ELF-1 (cell line): ENCODE results near the gene ODC1.
A peak's percentile ranks its signal among the peaks of the same experiment; 100 is the strongest.
"Not testable (repeated sequence)": the region's sequence is repeated elsewhere in the genome, so short reads cannot be mapped to it uniquely, and the experiment has no call there.

Experiments used
- DNase-seq: peaks from one replicate; pipeline ENCODE4 v3.0.0-alpha.2; 2016; ENCODE audit warnings: low read depth, low spot score

ODC1 gene

DNA sequence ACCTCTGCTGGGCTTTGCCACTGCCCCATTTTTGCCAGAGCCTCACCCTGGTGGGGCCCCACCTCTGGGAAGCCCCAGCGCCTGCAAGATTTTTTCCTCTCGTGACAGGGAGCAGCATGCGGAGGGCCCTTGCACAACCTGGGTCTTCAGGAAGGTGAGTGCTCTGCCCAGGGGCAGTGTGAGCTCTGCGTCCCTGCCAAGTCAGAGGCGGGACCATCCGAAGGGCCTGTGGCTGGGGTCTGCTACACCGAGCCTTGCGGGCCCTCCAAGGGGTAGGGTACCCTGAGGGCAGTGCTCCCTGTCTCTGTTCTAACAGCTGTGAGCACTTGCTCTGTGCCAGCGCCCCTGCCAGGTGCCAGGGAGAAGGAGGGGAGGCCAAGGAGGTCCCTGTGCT is 5.8 kb upstream of the ODC1 start:
- DNase-seq: no peak

DNA sequence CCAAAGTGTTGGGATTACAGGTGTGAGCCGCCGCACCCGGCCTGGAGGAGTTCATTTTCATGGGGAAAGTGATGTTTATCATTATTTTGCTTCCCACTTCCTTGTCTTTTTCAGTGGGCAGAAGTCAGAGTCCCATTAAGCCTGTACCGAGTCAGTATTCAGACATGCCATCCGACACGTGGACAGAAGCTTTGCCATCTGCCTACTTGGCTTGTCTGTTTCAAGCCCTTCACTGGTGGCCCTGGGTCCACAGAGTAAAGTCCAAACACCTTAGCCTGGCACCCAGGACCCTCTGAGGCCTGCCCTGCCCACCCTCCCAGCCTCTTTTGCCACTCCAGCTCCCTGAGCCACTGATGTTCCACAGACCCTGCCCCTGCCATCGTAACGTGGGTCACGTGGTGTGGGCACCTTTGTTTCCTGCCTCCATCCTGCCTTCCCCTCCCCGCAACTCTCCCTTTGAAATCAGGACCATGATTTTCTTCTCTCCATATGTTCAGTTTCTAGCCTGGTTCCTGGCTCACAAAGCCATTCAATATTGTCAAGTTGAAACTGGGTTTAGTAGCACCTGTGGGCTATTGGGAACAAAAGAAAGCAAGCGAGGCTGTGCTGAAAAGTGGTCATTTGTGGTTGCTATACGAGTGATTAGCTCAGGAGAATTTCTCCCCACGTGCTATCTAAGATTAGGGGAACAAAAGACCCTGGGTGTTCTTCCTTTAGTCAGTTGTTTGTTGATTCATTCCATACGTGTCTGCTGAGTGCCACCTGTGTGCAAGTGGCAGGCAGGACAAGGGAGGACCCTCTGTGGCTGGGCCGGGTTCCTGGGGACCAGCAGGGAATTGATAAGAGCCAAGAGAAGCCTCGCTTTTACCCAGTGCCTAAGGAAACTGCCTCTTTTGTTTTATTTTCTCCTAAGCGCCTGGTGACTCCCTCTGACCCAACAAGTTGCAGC is 5.1 kb upstream of the ODC1 start:
- no peak for DNase-seq

DNA sequence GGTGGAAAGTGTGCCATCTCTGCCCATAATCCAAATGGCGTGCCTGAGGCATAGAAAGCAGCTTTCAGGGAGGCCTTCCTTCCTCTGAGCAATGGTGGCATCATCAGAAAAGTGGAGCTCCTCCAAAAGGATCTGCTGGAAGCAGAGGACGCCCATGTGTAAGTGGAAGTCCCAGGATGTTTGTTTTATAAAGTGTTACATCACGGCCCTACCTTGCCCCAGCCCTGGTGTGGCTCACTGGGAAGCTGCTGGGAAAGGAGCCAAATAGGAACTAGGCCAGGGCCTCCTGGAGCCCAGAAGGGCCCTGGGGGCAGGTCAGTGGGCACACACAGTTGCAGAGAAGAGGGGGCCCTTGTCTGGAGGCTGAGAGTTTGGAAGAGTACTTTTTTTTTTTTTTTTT is 4.2 kb upstream of the ODC1 start:
- DNase-seq: no peak

DNA sequence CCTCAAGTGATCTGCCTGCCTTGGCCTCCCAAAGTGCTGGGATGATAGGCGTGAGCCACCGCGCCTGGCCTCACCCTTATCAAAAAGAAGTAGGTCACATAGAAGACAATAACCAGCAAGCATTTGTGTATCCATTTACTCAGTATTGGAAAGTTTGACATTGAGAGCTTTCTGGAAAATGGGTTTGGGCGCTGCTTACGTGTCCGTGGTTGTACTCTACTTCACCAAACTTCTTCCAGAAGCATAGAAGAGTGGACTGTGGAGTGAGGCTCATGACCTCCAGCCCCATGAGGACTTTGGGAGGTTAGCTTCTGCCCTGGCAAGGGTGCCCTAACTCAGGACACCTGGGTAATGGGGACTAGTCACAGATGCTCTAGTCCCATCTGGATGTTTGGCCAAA is 3.7 kb upstream of the ODC1 start:
- DNase-seq: no peak

DNA sequence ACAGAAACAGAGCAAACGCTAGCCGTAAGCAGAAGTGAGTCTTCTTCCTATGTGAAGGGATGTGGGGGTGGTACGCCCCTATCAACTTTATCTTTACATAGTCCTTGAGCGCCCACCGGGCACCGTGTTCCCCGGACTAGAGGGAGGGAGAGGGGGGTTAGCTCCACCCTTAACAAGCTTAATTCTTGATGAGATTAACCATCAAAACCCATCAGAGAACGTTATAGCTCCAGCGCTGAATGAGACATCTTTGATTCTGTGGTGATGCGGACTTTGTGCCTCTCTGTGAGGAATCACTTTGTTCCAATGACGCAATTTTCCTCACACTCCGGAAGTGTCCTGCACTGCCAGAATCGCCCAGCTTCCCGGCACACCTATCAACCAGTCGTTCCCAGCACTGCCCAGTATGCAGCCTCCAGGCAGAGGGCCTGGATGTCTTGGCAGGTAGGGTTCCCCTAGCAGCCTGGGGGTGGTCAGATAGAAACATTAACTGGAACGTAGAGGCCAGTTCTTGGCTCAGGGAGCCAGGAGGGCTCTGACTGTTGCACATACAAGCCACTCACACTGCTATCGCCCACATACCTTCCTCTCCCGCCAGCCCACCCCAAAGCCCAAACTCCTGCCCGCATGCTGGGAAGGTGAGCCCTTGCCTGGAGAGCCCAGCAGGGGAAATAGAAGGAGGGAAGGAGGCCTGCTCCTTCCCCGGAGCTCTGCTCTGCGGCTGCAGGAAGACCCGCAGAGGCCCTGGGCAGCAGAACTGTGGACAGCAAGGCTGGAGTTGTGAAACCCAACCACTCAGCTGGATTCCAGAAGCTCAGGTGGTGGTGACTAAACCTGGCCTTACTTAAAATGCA is 1.9 kb upstream of the ODC1 start:
- peak; percentile 74 for DNase-seq

DNA sequence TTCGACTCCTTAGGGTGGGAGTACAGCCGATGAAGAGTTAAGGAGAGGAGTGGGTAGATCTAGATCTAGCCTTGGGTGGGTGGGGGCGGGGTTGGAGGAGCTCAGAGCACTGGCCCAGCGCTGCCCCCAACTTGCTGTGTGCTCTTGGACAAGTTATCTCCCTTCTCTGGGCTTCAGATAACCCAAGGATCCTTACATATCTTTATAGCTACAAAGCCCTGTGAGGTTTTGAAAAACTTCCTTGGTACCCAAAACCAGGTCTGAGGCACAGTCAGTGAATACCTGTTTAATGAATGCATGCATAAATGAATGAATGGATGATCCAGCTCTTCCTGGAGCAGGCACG is 1.3 kb upstream of the ODC1 start:
- no peak for DNase-seq

DNA sequence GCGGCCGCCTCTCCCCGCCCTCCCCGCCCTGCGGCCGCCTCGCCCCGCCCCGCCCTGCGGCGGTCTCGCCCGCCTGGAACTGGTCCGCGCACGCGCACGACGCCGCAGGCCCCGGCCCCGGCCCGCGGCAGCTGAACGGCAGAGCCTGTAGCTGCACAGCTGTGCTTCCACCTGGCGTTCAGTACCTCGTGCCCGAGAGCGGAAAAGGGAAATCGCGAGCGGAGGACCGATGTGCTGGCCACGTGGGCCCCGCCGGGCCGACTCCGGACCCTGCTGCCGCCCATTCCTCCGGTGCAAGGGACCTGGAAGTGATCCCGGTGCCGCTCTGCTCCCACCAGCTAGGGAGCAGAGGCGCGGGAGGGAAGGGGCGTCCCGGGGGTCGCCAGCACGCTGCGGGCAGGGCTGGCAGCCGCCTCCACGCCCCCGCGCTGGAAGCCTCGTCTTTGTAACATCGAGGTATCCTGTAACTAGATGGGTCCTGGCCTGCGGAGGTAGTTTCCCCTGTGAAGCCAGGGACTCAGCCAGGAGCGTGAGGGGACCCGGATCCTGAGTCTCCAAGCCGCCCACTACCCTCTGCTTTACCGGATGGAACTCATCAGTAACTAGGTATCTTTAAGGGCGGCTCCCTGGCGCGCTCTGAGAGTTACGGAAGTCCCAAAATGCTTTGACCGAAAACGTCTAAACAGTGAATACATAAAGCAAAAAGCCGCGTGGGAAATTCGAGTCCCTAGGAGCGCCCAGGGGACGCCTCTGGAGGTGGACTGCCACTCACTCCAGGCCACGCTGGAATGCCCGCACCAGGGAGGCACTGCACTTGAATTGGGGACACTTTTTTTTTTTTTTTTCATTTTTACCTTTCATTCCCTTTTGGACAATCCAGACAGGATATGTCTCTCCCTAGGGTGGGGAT is 704 bp upstream of the ODC1 start:
- peak; percentile 87 for DNase-seq

DNA sequence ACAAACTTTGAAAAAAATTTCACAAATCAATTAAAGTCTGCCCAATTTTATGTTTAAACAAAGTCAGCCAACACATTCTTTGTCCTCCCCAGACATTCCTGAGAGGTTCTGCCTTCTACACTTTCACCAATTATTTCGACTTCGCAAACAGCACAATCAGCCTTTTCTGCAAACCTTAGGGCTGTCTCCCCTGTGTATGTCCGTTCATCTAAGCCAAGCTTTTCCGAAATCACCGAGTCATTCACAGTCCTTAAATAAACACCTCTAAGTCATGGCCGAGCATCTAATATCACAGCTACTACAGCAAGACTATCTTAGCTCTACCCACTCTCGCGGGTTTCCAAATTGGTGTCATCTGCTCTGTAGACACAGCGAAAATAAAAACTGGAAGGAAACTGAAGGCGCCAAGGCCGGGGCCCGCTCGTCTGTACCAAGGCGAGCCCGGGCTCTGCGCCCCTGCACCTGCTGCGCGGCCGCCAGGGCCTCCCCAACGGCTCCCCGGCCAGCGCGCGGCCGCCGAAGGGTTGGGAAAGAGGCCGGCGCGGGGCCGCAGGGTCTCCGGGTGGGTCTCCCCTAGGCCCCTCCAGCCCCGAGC is 730 bp downstream of the ODC1 start:
- DNase-seq: peak; percentile 67

DNA sequence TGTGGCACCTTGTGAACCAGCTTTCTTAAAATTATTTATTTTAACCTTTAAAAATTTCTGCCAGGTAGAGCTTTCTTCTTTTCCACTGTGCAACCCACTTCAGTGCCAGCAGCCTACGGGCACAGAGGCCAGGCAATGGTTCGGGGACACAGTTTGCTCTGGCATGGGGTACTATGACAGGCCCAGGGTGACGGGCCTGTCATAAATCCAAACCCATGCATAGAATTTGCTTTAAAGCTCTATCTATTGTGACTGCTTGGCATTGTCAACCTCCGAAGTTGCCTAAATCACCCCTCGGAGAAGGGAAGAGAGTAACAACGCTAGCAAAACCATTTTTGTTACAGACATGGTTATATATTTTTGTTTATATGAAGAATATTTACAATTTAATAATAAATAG is 1.5 kb downstream of the ODC1 start:
- DNase-seq: no peak

DNA sequence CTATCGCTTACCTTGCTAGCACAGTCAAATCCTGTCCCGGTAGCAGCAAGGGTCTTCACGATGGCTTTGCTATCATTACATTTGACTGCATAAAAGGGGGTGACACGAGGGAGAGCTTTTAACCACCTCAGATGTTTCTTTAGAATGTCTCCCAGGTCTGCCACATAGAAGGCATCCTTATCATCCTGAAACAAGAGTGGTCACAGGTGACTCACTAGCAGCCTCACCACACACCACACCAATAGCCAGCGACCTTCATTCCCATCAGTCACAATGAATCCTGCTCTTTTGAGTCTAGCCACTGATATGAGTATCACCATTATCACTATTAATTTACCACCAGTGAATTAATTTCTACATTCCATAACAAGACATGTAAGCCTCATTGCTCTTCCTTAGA is 3.7 kb downstream of the ODC1 start:
- DNase-seq: no peak

DNA sequence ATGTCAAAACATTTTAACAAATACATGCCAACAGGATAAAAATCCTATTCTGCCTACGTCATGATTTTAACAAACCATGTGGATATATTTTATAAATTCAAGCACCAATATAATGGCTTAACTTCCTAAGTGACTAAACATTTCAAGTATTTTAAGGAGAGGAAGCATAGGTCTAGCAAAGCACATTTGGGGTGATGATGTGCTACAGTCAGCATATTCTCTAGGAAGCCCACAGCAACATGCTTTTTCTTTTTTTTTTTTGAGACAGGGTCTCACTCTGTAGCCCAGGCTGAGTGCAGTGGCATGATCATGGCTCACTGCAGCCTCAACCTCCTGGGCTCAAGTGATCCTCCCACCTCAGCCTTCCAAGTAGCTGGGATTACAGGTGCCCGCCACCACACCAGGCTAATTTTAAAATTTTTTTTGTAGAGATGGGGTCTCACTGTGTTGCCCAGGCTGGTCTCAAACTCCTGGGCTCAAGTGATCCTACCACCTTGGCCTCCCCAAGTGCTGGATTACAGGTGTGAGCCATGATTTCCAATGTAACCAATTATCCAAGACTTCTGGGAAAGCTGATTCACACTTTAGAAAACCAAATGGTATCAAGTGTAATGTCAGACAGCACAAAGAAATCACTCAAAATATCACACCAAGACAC is 5.5 kb downstream of the ODC1 start:
- DNase-seq: not testable (repeated sequence)

DNA sequence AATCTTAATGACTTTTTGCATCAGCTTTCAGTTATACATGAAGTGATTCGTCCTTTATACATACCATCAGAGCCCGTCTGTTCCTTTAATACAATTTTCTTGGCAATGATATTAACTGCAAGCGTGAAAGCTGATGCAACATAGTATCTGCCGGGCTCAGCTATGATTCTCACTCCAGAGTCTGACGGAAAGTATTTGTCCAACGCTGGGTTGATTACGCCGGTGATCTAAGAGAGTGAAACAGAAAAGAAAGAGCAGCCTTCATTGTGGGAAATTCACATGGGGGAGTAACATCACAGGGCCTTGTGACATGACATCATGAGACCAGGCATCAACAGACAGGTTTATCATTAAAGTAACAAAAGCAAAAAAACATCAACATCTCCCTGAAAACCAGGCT is 6.2 kb downstream of the ODC1 start:
- no peak for DNase-seq

DNA sequence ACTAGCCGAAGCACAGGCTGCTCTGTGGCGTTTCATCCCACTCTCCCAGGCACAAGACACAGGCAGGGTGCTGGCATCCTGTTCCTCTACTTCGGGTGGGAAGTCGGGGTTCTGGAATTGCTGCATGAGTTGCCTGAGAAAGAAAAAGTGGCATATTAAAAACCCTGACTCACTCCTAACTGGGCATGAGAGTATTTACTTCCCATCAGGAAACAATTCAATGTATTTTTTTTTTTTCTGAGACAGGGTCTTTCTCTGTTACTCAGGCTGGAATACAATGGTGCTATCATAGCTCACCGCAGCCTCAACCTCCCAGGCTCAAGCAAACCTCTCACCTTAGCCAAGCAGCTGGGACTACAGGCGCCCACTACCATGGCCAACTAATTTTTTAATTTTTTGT is 7.4 kb downstream of the ODC1 start:
- DNase-seq: no peak

DNA sequence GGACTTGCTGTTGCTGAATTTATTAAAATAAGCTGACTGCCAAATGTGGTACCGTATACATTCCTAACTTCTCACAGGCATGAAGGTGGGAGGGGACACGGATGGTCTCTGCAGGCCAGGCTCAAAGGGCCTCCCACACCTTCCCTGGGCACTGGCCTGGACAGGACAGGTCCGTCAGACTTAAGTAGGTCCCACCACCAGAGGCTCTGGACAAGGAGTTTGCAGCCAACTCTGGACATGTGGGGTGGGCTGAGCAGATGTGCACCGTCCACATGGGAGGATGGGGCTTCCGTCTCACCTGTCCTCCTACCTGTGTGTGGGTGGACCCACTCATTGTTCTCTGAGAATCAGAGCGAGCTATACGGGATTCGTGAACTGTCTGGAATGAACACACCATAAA is 8.2 kb downstream of the ODC1 start:
- no peak for DNase-seq

DNA sequence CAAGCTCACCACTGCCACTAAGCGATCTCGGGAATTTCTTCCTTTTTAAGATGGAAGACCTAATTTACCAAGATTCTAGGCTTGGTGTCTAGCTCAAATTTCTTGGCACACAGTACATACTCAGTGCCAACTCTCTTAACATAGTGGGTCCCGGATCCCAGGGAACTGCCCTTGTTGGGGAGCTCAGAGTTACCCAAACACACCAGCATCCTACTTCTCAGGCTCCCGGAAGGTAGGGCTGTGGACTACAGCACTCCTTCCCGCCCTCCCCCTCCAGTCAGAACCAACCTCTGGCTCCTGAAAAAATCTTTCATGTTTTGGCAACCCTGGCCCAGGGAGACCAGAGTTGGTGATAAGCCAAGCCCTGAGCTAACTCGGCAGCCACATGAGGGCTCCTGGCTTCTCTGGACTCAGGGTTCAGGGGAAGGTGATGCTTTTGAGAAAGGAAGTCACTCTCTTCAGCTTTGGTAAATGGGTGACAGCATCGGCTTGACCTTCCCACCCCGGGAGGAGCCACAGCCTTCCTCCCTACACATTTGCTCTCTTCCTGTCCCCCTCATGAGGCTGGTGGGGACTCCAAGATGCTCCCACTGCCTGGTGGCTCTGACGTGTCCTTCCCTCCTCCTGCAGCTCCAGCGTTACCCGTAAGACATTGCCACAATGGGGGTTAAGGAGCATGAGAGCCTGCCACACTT is 8.8 kb downstream of the ODC1 start:
- no peak for DNase-seq

DNA sequence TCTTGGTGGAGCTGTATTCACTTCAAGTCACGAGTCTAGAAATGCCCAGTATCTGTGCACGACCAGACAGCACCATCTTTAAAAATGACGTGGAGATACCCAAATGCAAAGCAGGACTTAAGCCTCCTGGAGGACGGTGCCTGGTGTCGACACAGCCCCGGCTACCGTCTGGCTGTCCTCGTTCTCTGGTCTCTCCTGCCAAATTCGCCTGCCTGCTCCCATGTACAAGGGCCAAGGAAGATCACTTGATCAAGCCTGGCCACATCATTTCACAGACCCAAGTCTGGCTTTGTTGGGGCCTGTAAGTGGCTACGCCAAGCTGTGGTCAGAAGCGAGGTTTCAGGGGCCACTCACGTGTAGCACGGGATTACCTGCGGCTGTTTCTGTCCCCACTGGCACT is 9.4 kb downstream of the ODC1 start:
- no peak for DNase-seq

DNA sequence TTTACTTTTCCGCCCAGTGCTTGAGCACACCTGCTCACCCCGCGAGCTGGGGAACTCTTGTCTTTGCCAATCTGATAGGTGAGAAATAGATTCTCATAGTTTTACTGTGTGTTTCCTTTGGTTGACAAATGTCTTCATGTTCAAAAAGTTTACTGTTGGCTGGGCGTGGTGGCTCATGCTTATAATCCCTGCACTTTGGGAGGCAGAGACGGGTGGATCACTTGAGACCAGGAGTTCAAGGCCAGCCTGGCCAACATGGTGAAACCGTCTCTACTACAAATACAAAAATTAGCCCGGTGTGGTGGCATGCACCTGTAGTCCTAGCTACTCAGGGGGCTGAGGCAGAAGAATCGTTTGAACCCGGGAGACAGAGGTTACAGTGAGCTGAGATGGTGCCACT is 10.3 kb downstream of the ODC1 start:
- no peak for DNase-seq

DNA sequence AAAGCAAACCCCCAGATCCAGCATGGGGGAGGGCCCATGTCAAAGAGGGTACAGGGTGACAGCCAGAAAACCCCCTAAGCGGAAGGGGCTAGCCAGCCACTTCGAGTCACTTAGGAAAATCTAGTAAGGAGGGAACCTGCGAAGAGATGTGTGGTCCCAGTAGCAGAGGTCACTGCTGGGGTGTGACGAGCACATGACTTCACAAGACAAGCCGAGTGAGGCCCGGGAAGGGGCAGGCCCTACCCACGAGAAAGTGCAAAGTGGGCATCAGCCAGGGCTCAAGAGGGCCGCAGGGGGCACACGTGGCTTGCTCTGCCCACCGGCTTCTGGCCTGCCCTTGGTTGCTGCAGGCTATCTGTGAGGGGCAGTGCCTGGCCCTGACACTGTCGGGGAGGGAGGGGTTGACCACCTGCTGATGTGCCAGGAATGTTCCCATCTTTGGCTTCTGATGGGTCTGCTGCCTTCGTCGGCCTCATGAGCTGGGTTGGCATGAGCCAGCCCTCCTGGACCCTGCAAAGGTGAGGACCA is 11.5 kb downstream of the ODC1 start:
- no peak for DNase-seq

DNA sequence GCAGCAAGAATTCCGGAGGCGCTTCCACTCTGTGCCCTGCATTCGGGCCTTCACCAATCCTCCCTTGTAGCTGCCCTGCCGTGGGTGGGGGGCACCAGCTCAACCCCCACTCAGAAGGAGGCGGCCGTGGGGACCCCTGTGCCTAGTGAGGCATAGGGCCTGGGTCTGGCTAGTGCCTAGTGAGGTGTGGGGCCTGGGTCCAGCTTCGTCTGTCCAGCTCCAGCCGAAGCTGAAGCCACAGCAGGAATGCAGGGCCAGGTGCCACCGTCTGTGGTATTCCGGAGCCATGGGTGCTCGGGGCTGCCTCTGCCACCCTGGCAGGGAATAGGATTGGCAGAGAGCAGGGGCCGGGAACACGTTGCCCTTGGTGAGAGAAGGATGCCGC is 12.3 kb downstream of the ODC1 start:
- no peak for DNase-seq
